HS-27A (cell line): ENCODE results near the gene ACAP3.

Source experiments
- DNase-seq: peaks from one replicate; pipeline ENCODE4 v3.0.0-alpha.2; 2012; ENCODE audit warnings: low read depth, missing footprints

The ACAP3 gene

DNA sequence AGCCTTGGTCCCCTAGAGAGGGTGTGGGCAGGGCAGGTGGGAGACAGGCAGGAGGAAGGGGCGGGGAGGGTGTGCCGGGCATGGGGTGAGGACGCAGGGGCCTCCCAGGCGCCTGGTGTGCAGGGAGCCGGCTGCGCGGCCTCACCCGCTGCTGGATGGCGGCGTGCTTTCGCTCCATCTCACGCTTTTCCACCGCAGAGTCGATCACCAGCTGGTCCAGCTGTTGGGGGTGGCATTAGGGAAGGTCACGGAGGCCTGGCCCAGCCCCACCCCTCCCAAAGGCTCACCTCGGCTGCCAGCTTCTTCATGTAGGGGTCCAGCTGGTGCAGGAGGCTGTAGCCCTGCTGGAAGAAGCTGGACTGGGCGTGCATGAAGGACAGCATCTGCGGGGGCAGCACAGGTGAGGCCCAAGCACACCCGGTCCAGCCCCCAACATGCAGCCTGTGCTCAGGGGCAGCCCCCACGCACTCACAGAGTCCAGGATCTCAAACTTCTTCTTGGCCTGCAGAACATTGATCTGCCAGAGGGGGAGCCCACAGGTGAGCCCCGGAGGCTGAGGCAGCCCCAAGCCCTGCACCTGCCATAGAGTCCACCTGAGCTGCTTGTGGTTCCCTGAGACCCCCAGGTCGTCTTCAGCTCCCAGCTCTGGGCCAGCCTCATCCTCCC lies 7.9 kb downstream of the ACAP3 start:
- DNase-seq: no peak

DNA sequence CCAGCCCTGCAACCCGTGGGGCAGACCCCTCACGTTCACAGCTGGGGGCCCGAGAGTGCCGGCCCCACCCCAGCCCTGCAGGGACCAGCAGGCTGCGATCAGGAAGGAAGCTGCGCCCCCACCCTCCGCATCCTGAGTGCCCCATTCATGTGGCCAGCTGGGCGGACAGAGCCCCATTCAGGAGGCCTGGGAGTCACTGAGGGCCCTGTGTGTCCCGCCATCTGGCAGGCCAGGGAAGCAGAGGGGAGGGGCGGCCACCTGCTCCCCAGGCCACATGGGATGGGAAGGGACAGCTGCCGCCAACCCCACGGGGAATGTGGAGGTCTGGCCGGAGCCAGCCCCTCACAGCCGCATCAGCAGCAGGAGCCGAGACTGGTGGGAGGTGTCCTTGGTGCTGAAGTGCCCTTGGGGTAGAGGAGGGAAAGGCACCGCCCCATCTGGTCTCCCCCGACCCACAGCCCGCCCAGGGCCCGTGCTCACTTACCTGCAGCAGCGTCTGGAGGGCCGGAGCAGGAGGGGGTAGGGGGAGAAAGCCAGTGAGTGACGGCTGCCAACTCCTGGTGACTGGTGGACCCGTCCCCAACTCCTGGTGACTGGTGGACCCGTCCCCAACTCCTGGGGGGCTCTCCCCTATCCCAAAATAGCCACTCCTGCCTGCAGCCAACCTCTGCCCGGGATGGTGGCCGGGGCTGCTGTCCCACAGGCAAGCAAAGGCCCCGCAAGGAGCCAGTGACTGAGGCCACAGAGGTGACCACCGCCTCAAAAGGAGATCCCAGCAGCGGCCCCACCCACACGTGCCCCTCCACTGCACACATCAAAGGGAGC lies 8.7 kb downstream of the ACAP3 start:
- no peak for DNase-seq

DNA sequence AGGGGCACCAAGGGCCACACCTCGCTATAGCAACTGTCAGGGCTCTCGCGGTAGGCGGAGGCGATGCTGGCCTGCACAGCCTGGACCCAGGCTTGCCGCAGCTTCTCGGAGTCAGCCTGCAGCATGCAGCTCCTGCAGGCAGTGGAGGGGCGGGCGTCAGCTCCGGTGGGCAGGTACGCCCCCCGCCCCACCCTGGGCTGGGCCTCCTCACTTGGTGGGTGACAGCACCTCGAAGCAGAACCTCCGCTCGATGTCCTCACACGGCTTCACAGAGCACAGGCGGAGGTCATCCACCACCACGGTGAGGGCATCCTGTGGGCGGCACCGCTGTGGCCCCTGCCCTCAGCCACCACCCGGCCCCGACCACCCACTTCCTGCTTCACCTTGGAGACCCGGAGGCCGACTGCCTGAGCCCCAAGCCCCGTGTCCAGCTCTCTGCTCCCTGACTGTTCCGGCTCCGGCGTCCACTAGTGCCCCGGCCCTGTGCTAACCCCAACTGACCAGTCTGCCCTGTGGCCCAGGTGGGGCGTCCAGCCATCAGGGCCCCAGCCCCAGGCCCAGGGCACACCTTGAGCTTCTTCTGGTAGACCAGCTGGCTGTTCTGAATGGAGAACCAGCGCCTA lies 9.8 kb downstream of the ACAP3 start:
- DNase-seq: no peak

DNA sequence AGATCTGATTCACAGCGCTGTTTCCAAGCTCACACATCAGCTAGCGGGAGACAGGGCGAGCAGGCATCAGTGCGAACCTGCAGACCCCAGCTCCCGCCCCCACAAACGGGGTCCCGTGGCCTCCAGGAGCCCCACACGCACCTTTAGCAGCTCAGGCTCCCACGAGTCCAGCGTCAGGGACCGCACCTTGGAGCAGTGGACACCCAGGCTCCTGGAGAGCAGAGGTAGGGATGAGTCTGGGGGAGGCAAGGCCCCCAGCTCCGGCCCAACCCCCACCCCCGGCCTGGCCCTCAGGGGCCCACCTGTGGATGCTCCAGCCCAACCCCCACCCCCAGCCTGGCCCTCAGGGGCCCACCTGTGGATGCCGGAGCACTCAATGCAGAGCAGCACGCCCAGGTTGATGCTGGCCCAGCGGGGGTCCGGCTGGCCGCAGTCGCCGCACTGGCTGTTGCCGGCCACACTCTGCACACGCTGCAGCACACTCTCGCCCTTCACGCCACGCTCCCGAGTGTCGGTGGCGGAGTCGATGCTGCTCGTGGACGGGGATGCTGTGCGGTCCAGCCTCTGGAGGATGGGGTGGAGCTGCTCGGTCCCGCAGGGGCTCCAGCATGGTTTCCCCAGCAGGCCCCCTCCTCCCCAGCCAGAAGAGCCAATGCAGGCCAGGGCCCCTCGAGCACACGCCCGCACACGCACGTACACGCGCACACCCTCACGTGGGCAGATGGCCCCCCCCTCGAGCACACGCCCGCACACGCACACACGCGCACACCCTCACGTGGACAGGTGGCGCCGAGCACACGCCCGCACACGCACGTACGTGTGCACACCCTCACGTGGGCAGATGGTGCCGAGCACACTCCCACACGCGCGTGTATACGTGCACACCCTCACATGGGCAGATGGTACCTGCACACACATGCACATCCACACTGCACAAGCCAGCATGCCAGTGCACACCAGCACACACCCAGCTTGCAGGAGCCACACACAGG lies 11.4 kb downstream of the ACAP3 start:
- DNase-seq: no peak

DNA sequence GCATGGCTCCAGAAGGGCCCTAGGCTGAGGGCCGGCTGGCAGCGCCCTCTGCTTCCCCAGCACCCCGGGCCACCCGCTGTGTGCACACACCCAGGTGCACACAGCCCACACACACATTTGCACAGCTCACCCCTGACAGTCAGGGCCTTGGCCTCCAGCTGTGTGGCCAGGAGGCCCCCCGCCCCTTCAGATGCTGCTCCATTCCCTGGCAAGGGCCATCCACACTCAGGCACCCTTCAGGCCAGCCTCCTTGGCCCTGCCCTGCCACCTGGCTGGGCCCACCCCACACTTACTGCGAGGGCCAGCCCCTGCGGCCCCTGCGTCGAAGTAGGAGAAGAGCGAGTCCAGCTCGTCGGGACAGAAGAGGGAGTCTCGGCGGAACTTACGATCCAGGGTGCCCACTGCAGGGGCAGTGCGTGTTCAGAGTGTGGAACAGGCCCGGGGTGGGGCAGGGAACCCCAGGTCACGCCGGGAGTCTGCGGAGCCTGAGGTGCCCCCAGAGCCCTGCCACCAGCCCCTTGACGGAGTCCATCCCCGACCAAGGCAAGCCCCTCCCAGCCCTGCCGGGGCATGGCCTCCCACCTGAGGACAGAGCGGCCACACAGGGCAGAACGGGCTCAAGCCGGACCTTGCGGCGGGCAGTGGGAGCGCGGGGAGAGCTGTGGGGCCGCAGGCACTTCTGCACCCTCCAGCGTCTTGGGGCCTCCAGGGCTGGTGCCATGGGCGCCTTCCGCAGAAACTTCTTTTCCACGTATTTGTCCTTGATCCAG lies 12.4 kb downstream of the ACAP3 start:
- DNase-seq: no peak

DNA sequence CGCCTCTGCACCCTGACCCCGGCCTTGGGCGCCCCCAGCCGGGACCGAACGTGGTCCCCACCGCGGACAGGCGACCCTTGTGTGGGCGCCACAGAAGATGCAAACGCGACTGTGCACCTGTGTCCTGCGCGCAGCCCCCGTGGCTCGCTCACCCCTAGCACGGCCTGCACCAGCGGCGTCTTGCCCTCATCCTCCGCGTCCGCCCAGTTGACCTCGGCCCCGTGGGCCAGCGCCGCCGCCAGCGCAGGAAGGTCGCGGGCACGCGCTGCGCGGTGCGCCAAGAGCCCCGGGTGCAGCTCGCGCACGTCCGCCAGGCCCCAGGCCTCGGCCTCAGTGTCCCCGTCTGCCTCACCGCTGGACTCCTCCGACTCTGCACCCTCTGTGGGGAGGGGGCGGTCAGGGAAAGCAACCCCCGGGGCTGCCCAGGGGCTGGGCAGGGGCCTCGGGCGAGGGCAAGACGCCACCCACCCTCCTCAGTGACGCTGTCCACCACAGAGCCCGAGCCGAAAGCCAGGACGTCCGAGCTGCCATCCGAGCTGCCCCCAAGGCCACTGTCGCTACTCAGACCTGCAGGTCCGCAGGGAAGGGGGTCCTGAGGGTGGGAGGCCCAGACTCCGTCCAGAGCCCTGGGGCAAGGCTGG lies 13.4 kb downstream of the ACAP3 start:
- no peak for DNase-seq

DNA sequence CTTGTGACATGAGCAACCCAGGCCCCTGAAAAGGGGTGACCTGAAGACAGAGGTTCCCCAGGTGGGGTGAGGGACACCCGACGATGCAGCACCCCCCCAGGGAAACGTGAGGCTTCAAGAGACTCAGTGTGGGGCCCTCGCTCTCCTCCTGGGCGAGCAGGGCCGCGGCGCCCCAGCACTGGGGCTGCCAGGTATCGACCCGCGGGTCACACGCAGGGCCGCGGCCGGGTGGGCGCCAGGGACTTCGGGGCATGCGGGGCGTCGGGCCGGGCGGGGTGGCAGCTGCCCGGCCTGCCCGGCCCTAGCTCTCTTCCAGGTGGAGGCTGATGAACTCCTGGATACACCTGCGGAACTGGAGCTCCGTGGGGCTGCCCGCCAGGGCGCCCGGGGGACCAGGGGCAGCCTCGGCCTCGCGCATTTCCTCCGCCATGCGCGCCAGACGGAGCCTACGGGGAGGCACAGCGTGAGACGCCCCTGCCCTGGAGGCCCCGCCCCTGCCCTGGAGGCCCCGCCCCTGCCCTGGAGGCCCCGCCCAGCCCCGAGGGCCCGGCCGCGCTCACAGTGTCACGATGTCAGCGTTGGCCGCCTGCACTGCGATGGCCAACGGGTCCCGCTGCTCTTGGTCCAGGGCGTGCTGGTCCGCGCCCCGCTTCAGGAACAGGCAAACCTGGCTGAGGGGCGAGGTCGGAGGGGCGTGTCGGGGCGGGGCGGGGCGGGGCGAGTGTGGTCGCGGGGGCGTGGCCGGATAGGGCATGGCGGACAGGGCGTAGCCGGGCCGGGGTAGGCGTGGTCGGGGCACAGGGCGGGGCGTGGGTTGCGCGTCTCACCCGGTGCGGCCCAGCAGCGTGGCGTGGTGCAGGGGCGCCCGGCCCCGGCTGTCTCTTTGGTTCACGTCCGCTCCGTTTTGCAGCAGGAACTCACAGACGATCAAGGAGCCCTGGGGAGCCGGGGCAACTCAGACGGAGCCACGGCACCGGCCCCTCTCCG lies 14.2 kb downstream of the ACAP3 start:
- no peak for DNase-seq

DNA sequence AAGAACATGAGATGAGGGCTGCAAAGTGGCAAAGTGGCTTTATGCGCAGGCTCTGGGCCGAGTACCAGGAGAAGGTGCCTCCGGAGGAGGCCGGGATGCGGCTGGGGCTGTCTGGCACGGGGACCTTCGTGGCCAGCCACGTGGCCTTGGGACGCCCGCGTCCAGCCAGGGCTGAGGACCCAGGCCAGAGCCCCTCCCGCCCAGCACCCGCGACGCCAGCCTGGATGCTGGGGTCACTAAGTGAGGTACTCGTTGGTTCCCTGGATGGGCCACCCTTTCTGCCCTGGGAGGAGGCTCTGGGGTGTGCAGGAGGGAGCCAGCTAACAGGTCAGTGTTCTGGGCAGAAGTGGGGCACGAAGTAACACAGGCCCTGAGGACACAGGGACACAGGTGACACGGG lies 14.9 kb downstream of the ACAP3 start:
- DNase-seq: no peak

DNA sequence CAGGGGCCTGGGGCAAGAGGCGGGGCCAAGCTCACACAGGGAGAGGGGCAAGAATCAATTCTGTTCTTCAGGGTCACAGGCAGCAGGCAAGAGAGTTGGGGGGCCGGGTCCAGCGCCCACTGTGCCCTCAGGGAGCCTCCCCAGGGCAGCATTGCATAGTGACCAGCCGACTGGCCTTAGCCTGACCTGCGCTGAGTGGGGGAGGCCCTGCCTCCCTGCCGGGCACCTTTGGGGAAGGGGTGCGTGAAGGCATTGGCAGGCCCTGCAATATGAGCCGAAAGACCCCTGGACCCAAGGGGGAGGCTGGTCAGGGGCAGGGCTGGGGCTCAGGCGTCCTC lies 15.3 kb downstream of the ACAP3 start:
- no peak for DNase-seq

DNA sequence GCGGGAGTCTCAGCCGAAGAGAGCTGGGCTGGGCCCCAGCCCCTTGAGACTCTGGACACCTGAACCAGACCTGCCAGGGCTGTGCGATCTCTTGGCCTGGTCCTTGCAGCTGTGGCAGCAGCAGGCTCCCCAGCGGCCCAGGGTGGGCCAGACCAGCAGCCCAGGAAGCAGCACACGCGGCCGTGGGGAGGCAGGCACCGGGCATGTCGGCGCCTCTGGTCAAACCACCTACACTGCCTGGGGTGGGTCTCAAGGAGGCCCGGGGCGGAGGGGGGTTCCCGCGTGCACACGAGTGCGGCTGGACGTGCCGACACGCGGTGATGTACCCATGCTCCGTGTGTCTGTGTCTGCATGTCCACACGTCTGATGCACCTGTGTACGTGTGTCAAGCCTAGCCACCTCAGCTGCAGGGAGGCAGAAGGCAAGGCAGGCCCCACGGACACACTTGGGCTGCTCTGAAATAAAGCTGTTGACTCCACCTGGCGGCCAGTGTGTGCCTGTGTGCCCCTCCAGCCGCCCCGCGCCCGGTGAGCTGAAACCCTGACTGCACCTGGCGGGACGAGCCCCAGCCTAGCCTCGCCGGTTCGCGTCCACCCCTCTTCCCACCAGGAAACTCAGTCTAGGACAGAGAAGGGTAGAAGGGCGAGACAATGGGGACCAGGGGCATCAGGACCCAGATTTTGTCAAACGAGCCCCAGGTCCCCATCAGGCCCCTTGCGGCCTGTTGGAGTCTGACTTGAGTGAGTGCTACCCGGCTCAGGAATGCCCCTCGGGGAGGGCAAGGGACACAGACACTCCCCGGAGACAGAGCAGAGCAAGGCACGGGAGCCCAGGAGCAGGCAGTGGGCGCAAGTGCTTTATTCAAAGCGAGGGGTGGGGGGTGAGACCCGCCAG lies 15.9 kb downstream of the ACAP3 start:
- DNase-seq: no peak

DNA sequence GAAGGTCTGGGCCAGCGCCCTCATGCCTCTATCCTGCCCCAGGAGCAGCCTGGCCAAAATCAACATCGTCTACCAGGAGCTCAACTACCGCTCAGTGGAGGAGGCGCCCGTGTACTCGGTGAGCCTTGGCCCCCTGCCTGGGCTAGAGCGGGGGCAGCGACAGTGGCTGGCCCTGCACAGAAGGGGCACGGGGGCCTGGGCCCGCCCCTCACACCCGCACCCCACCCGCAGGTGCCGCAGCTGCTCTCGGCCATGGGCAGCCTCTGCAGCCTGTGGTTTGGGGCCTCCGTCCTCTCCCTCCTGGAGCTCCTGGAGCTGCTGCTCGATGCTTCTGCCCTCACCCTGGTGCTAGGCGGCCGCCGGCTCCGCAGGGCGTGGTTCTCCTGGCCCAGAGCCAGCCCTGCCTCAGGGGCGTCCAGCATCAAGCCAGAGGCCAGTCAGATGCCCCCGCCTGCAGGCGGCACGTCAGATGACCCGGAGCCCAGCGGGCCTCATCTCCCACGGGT lies 16.7 kb downstream of the ACAP3 start:
- DNase-seq: no peak

DNA sequence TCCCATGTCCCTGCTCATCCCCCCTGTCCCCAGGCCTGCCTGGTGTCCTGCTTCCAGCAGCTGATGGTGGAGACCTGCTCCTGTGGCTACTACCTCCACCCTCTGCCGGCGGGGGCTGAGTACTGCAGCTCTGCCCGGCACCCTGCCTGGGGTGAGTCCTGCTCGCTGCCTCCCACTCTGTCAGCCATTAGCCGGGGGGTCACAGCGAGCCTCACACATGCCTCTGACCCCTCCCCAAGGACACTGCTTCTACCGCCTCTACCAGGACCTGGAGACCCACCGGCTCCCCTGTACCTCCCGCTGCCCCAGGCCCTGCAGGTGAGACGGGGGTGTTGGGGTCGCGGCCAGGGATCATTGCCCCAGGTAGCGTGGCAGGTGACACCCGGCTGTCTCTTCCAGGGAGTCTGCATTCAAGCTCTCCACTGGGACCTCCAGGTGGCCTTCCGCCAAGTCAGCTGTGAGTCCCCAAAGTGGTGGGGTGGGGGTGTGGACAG lies 17.4 kb downstream of the ACAP3 start:
- no peak for DNase-seq

DNA sequence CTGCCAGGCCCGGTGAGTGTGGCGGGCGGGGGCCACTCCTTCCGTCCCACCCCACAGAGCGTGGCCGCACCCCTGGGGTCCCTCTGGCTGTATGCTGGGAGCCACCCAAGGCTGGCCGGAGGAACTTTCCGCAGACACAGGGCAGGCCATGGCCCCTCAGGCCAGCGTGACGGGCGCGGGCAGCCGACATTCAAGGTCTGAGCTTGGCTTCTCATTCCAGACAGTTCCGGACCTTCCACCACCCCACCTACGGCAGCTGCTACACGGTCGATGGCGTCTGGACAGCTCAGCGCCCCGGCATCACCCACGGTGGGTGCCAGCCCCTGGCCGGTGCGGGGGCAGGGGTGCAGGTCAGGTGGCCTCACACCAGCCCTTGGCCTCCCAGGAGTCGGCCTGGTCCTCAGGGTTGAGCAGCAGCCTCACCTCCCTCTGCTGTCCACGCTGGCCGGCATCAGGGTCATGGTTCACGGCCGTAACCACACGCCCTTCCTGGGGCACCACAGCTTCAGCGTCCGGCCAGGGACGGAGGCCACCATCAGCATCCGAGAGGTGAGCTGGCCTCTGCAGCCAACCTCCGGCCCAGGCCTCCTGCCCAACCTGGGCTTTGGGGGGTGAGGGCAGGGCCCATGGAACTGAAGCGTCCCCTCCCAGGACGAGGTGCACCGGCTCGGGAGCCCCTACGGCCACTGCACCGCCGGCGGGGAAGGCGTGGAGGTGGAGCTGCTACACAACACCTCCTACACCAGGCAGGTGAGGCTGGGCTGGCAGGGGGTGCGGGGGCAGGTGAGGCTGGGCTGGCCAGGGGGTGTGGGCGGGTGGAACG lies 20.2 kb downstream of the ACAP3 start:
- no peak for DNase-seq

DNA sequence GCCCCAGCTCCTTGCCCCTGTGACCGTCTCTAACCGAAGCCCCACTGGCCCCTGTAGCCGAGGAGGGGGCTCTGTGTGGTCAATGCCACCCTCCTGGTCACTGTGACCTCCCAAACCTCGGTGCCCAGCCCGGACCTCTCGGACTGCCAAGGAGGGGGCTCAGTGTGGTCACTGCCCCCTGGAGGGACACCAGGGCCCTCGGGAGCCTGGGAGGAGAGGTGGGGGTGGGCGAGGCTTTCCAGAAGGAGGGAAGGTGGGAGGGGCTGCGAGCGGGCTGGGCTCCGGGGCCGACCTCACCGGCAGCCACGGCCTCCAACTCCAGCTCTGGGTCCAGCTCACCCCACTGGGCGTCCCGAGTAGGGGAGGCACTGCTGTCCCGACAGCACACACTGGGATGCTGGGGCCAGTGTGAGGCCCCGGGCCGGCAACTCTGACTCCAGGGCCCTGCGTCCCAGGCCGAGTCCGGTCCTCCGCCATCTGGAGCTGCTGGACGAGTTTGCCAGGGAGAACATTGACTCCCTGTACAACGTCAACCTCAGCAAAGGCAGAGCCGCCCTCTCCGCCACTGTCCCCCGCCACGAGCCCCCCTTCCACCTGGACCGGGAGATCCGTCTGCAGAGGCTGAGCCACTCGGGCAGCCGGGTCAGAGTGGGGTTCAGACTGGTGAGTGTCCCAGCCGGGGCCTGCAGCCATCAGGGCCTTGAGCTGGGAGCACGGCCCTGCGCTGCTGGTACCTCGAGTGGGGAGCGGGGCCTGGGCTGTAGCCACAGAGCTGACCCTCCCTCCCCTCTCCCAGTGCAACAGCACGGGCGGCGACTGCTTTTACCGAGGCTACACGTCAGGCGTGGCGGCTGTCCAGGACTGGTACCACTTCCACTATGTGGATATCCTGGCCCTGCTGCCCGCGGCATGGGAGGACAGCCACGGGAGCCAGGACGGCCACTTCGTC lies 21.1 kb downstream of the ACAP3 start:
- no peak for DNase-seq

DNA sequence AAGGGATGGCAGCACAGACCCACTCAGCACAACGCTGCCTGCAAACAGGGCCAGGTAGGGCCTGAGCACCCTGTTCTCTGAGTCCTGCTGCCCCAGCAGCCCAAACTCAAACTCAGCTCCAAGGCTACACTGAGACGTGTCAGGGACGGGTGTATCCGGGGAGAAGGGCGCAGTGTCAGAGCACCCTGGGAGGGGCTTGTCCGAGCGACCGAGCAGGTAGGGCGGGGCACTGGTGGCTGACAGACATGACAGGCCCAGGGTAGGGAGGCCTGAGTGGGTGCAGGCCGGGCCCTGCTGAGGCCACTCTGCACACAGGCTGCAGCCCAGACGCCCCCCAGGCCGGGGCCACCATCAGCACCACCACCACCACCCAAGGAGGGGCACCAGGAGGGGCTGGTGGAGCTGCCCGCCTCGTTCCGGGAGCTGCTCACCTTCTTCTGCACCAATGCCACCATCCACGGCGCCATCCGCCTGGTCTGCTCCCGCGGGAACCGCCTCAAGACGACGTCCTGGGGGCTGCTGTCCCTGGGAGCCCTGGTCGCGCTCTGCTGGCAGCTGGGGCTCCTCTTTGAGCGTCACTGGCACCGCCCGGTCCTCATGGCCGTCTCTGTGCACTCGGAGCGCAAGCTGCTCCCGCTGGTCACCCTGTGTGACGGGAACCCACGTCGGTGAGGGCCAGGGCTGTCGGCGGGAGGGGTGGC lies 22.0 kb downstream of the ACAP3 start:
- no peak for DNase-seq
